NAMALWA (cell line): ENCODE data around the gene SLIT3.
"Not testable (repeated sequence)": the region's sequence is repeated elsewhere in the genome, so short reads cannot be mapped to it uniquely, and the experiment has no call there.

ENCODE experiments used
- DNase-seq: peaks from one replicate; pipeline ENCODE4 v3.0.0-alpha.2; 2015; ENCODE audit warnings: low spot score

The SLIT3 gene

DNA sequence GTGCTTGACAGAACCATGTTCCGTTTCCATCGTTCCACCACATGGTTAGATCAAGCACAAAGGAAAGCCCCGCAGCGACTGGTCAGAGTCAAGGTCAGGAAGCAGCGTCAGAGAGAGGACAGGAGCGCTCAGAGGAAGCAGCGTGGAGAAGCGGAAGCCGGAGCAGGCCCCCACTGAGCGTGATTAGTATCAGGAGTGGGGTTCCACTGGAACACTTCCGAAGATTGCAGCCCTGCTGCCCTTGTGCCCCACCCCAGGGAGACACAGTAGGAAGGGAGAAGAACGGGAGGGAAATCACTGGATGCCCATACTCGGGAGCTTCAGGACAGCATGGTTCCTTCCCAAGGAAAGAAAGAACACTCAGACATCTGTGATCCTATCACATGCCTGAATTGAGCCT, 532.8 kb downstream of the SLIT3 start:
- DNase-seq: no peak

- DNase-seq: no peak
These were observed 534.6 kb downstream of the SLIT3 start for GRCh38 chr5:168766426-168766700.

GRCh38 chr5:168765551-168766425, 535.2 kb downstream of the SLIT3 start:
- no peak for DNase-seq

- DNase-seq: no peak
These were observed 535.8 kb downstream of the SLIT3 start for GRCh38 chr5:168765086-168765550.

DNA sequence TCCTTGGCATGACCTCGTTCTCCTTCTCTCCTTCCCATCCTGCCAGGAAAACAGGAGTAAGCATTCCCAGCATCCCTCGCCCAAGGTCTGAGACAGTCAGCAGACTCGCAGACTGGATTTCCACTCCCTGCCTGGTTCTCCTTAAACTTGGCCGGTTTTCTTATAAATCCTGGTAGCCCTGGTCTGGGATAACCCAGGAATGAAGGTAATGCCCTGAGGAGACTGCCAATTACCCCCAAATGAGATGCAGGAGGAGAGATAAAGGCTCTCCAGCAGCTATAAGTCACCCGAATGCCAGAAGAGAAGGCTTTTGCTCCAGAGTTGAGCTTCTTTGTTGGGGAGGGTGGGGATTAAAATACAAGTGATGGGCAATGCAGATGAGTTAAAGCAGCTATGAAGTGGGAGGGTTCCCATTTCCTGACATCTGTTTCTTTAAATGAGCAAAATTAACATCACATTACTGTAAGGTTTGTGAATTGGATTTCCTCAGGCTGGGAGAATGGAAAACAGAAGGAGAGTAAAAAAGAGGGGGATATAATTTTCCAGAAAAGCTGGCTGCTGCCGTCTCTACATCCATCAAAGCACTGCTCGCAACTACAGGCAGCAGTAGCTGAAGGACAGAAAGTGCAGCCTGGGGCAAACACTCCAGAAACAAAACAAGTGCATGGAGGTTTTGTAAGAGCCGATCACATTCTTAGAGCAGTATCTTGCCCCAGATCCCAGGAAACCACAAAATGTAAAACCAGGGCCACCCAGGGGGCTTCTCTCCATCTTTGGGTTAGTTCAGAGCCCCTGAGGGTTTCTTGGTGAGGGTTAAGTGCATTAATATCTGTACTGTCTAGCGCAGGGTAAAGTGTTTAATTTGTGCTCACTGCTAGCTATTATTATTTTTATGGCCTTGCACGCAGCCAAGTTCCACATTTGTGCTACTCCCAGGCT, 544.2 kb downstream of the SLIT3 start:
- DNase-seq: no peak

GRCh38 chr5:168755548-168756093, 545.3 kb downstream of the SLIT3 start:
- DNase-seq: no peak

DNA sequence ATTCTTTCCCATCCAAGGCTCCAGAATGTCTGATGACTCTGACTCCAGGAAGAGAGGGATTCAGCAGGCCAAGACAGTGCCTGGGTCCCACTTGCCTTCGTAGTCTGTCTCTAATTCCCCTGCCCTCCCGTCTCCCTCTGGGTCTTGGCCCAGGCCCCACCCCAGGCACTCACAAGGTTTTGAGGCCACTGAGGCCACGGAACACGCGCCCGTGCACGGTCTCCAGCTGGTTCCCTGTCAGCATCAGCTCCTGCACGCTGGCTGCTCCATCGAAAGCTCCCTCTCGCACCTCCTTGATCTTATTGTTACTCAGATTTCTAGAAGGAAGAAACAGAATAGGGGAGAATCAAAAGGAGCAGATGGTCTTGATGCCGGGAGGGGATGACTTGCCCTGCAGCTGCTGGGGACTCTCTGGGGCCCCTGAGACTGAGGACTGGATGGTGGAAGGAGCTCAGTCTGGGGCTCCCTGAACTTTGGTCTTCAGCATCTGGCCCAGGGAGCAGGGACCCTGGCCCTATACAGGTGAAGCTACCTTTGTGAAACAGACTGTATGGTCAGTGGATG, 547.2 kb downstream of the SLIT3 start:
- DNase-seq: no peak

GRCh38 chr5:168752416-168753190, 548.3 kb downstream of the SLIT3 start:
- DNase-seq: no peak

DNA sequence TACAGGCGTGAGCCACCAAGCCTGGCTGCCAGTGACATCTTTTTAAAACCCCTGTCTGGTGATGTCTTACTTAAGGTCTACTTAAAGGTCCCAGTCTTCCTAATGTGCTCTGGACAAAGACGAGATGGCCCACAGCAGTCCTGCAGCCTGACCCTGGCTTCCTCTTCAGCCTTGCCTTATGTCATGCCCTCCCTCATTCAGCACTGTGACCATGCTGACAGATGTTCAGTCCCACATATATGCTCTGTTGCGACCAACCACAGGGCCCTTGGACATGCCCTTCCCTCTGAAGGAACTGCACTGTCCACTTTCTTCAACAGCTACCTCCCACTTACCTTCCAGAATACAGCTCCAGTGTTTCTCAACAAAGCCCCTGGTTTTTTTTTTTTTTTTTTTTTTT, 548.9 kb downstream of the SLIT3 start:
- no peak for DNase-seq

DNA sequence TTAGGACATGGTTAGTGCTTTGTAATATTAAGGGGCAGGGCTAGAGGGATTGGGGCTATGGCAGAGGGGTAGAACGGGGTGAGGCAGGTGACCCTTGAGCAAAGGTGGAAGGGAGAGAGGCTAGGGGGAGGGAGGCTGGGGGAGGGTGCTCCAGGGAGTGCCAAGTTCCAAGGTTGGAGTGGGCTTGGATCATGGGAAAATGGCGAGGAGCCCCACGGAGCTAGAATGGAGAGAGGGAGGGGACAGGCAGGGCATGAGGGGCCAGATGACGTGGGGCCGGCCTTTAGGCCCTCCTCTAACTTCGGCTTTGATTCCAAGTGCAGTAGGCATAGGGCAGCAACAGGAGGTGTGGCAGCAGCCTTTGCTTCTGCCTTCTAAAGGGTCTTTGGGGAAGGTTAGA, 550.0 kb downstream of the SLIT3 start:
- DNase-seq: no peak

DNA sequence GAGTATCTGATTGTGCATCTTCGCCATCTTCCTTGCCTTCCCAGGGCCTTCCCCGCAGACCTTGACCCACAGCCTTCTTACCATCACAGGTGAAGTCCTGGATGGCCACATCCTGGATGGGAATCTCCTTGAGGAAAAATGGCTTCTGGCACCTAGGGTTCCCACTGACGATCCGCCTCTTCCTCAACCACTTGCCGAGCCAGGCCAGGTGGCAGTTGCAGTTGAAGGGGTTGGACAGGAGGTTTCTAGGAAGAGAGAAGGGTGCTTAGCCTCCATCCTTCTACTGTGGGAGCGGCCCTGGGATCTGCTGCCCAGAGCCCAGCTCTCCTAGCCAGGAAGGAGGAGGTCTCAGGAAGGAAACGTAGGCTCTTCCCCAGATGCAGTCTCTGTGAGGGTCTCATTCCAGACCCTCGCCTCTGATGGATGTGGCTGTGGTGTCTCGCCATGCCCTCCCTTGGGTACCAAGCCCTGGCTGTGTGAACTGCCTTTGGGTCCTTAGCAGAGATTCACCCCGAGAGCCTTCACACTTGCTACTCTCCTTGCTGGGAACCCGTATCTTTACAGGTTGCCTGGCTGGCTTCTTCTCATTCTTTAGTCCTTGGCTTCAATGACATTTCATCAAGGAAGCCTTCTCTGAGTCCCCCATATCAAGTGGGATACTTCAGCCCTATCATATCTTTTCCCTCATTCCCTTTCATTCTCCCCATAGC, 551.4 kb downstream of the SLIT3 start:
- no peak for DNase-seq

GRCh38 chr5:168747987-168748777, 552.8 kb downstream of the SLIT3 start:
- DNase-seq: peak; percentile 71

GRCh38 chr5:168746893-168747640, 553.9 kb downstream of the SLIT3 start:
- DNase-seq: peak; percentile 9

- DNase-seq: not testable (repeated sequence)
These were observed 554.6 kb downstream of the SLIT3 start for GRCh38 chr5:168746126-168746892.

- DNase-seq: no peak
These were observed 557.3 kb downstream of the SLIT3 start for GRCh38 chr5:168743617-168744016.

DNA sequence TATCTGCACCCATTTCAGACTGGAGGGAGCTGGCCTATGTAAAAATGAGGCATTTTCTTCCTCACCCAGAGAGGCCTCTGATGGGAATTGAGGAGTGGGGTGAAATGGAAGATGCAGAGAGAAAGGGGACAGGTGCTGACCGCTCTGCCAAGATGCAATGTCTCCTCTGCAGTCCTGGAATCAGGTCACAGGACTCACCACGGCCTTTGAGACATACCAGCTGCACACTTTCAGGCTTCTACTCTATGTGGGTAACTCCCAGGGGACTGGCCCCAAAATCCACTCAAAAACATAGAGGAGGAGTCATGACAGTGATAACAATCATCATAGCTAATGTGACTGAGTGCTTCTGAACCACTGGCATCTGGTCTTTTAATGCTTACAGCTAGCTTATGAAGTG, 558.6 kb downstream of the SLIT3 start:
- DNase-seq: not testable (repeated sequence)

DNA sequence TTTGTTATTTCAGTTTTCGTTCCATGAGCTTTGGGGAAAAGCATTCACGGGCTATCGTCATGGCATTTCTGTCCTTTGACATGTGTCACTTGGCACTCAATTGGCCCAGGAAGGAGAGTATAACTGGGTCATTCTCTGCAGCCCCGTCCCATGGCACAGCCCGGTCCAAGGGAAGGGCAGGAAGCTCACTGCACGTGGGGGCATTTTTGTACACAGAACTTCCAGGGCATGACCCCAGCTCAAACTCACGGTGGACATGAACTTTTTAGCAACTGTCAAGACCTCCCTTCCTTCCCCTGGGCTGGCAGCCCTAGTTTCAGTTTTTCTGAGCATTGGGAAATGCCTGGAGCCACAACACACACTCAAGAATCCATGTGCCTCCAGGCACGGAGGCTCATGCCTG, 560.1 kb downstream of the SLIT3 start:
- no peak for DNase-seq

DNA sequence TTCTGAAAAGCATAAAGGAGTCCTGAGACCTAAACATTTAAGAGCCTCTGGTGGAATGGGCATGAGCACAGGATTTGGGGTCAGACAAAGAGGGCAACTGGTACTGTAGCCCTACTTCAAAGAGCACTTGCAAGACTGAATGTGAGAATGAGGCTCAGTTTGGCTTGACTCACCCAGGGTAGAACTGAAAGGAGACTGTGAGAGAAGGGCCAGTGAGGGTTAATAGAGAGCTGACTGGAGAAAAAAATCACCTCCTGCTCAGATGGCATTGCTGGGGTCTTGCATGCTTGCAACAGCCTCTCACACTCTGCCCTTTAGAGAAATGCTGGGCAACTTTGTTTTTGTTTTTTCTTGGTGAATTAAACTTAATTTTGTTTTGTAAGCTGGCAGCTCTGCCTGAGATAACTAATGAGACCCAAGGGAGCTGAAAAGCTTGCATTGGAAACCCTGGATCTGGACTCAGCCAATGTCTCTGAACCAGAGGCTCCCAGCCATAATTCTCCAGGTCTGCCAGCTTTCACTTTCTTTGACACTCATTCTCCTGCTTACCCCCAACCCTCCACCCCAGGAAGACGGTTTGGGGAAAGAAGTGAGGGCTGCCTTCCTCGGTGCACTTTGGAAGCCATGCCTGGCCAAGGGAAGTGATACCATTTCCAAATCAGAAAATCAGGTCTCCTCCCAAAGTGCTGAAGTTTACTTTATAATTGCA, 560.7 kb downstream of the SLIT3 start:
- no peak for DNase-seq
